PC-9 (cell line): Measurements from ENCODE around the gene ATRN. TPM values are rescaled to one million over a fixed set of nuclear protein-coding genes. Genes with fewer than 3 reads are reported as not detected.

Source experiments
- BruUV-seq: library from RNA; stranded (reverse); fragments of 400-500 nt; replicated peaks from 2 replicates; lab custom pipeline; 2021; lab: Mats Ljungman, UMichigan
- CTCF ChIA-PET: fragments of 300-600 bp; sonication (Branson Sonifier 250); formaldehyde crosslinking; loops from one replicate; lab custom pipeline; 2022; ENCODE audit warnings: antibody characterized with exemption; lab: Charles Lee
- POLR2A ChIA-PET: fragments of 300-600 bp; sonication (Branson Sonifier 250); formaldehyde crosslinking; loops from one replicate; lab custom pipeline; 2022; ENCODE audit warnings: antibody characterized with exemption; ENCODE audit not compliant: unreplicated experiment; lab: Charles Lee
- DNase-seq, 2 experiments: peaks; one replicate each; pipeline versions ENCODE4 v3.0.0 to v3.0.0-alpha.2; 2015 to 2022; ENCODE audit warnings: mixed read lengths in 1 of 2
- H2AFZ ChIP-seq: fragments of 200-600 bp; sonication (generic); 2 replicates; pipeline ENCODE4 v1.8.1; 2017; ENCODE audit warnings: antibody characterized with exemption
- H3F3A ChIP-seq: fragments of 200-600 bp; sonication (generic); 2 replicates; pipeline ENCODE4 v1.8.1; 2017; ENCODE audit warnings: antibody characterized with exemption, mild to moderate bottlenecking, low read depth; ENCODE audit not compliant: insufficient read depth
- H3K27ac ChIP-seq: fragments of 200-600 bp; sonication (generic); 2 replicates; pipeline ENCODE4 v1.6.1; 2016; ENCODE audit warnings: mixed run types
- H3K27me3 ChIP-seq: fragments of 200-600 bp; sonication (generic); 2 replicates; pipeline ENCODE4 v1.6.1; 2016; ENCODE audit warnings: low read depth, mixed run types; ENCODE audit not compliant: insufficient read depth
- H3K36me3 ChIP-seq: fragments of 200-600 bp; sonication (generic); 2 replicates; pipeline ENCODE4 v1.6.1; 2016; ENCODE audit warnings: low read depth, mixed run types
- H3K4me1 ChIP-seq: fragments of 200-600 bp; sonication (generic); replicated peaks from 2 replicates; pipeline ENCODE4 v1.6.1; 2016; ENCODE audit warnings: mixed run types; ENCODE audit not compliant: insufficient read depth
- H3K4me2 ChIP-seq: fragments of 200-600 bp; sonication (generic); 2 replicates; pipeline ENCODE4 v1.6.1; 2017; ENCODE audit warnings: mixed run types
- H3K4me3 ChIP-seq: fragments of 200-600 bp; sonication (generic); 2 replicates; pipeline ENCODE4 v1.6.1; 2016; ENCODE audit warnings: mixed run types
- H3K79me2 ChIP-seq: fragments of 200-600 bp; sonication (generic); 2 replicates; pipeline ENCODE4 v1.6.1; 2017; ENCODE audit warnings: low read depth, mixed run types
- H3K9me2 ChIP-seq: fragments of 200-600 bp; sonication (generic); 2 replicates; pipeline ENCODE4 v1.8.1; 2017; ENCODE audit warnings: mild to moderate bottlenecking; ENCODE audit not compliant: insufficient read depth
- H3K9me3 ChIP-seq: fragments of 200-600 bp; sonication (generic); 2 replicates; pipeline ENCODE4 v1.8.1; 2016; ENCODE audit warnings: low read depth; ENCODE audit not compliant: insufficient read depth
- H4K20me1 ChIP-seq: fragments of 200-600 bp; sonication (generic); 2 replicates; pipeline ENCODE4 v1.8.1; 2017; ENCODE audit not compliant: insufficient read depth
- EZH2 ChIP-seq: fragments of 200-600 bp; sonication (generic); IDR thresholded peaks from 2 replicates; pipeline ENCODE4 v1.8.0; 2017; ENCODE audit warnings: antibody characterized with exemption, low read depth
- intact Hi-C: fragments of 100-400 bp; cut with micrococcal nuclease; formaldehyde crosslinking; loops from one replicate; pipeline ENCODE4 v1.10.0; 2022; ENCODE audit not compliant: unreplicated experiment
- total RNA-seq: library from RNA; stranded (reverse); gene quantifications from 2 replicates; pipeline ENCODE4 v1.2.3, GENCODE V29; 2021
- TF ChIP-seq, protein P1 (sequence below): fragments of 200-600 bp; sonication (generic); conservative IDR thresholded peaks from 2 replicates; pipeline ENCODE4 v1.6.1; 2017; ENCODE audit warnings: mixed run types, antibody characterized with exemption, mild to moderate bottlenecking, moderate library complexity

Gene ATRN
- total RNA-seq, 1 experiment from 2014 or later, result 34.9 TPM

DNA sequence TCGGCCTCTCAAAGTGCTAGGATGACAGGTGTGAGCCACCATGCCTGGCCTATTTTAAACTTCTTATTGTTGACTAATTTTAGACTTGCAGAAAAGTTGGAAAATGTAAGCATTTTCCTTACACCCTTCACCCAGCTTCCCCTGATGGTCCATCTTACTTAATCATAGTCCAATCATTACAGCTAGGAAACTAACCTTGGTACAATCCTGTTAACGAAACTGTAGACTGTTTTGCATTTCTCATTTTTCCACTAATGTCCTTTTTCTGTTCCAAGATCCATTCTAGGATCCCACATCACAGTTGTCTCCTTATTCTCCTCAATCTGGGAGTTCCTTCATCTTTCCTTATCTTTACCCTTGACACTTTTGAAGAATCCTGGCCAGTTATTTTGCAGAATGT lies 193.0 kb downstream of the ATRN start:
- CTCF ChIA-PET, result interaction anchor here (0.6 kb wide), 1 partner anchor 9 kb away, joined by 3 read pairs; no protein-coding TSS in a partner anchor
- no peak for TF ChIP-seq EZH2
- TF ChIP-seq, protein P1, sequence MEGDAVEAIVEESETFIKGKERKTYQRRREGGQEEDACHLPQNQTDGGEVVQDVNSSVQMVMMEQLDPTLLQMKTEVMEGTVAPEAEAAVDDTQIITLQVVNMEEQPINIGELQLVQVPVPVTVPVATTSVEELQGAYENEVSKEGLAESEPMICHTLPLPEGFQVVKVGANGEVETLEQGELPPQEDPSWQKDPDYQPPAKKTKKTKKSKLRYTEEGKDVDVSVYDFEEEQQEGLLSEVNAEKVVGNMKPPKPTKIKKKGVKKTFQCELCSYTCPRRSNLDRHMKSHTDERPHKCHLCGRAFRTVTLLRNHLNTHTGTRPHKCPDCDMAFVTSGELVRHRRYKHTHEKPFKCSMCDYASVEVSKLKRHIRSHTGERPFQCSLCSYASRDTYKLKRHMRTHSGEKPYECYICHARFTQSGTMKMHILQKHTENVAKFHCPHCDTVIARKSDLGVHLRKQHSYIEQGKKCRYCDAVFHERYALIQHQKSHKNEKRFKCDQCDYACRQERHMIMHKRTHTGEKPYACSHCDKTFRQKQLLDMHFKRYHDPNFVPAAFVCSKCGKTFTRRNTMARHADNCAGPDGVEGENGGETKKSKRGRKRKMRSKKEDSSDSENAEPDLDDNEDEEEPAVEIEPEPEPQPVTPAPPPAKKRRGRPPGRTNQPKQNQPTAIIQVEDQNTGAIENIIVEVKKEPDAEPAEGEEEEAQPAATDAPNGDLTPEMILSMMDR, result no peak
- no peak for DNase-seq
- POLR2A ChIA-PET, result no interaction called here
- no peaks in the 10 kb centered on the region for H3K4me1 ChIP-seq
- no peaks in the 10 kb centered on the region for H3K27me3 ChIP-seq
- H3K4me3 ChIP-seq, result no peak overlapping the region
- no peak overlapping the region for H2AFZ ChIP-seq
- no TSS peak for BruUV-seq
- no peaks in the 10 kb centered on the region for H3K9me2 ChIP-seq
- intact Hi-C loops, result no loop called here
- H3K4me2 ChIP-seq, result no peak overlapping the region
- H3K36me3 ChIP-seq, result no peaks in the 10 kb centered on the region
- no peaks in the 10 kb centered on the region for H3K9me3 ChIP-seq
- H3F3A ChIP-seq, result no peaks in the 10 kb centered on the region
- no peaks in the 10 kb centered on the region for H3K79me2 ChIP-seq
- no peaks in the 10 kb centered on the region for H4K20me1 ChIP-seq
- no peak overlapping the region for H3K27ac ChIP-seq

DNA sequence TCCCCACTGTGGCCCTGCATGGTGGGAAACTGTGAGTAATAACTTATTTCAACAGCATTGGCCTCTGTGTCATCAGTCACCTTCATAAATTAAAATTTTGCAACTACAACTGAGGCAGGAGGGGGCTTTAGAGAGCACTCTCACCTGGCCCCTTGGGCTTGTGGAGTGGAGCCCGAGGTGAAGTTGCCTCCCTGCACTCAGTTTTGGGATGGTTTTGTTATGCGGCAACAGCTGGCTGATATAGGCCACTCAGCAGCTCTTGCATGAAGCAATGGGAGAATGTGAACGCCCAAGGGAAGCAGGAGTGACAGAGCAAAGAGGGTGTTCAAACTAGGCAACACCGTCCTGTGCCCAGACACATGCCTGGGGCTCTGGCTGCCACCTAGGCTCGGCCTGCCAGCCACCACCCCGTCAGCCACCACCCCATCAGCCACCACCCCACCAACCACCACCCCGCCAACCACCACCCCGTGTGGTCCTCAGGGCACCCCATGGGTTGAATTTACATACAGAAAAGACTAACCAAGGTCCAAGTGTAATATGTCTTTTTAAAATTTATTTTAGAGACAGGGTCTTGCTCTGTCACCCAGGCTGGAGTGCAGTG lies 196.7 kb downstream of the ATRN start:
- no peaks in the 10 kb centered on the region for H3K4me1 ChIP-seq
- DNase-seq, result no peak
- H3K36me3 ChIP-seq, result no peaks in the 10 kb centered on the region
- CTCF ChIA-PET, result no interaction called here
- H4K20me1 ChIP-seq, result no peaks in the 10 kb centered on the region
- no peaks in the 10 kb centered on the region for H3K79me2 ChIP-seq
- TF ChIP-seq EZH2, result no peak
- TF ChIP-seq, protein P1, result no peak
- H3K4me3 ChIP-seq, result no peak overlapping the region
- H3K9me3 ChIP-seq, result no peaks in the 10 kb centered on the region
- no peak overlapping the region for H3K4me2 ChIP-seq
- POLR2A ChIA-PET, result interaction anchor here (0.6 kb wide), 1 partner anchor 321 kb away, joined by 3 read pairs; no protein-coding TSS in a partner anchor
- no peak overlapping the region for H2AFZ ChIP-seq
- H3K9me2 ChIP-seq, result no peaks in the 10 kb centered on the region
- peaks cover 2% of the 10 kb centered on the region; the same call in 1 of the 2 replicates for H3K27me3 ChIP-seq
- no peaks in the 10 kb centered on the region for H3F3A ChIP-seq
- no peak overlapping the region for H3K27ac ChIP-seq
- intact Hi-C loops, result no loop called here
- BruUV-seq, result no TSS peak

DNA sequence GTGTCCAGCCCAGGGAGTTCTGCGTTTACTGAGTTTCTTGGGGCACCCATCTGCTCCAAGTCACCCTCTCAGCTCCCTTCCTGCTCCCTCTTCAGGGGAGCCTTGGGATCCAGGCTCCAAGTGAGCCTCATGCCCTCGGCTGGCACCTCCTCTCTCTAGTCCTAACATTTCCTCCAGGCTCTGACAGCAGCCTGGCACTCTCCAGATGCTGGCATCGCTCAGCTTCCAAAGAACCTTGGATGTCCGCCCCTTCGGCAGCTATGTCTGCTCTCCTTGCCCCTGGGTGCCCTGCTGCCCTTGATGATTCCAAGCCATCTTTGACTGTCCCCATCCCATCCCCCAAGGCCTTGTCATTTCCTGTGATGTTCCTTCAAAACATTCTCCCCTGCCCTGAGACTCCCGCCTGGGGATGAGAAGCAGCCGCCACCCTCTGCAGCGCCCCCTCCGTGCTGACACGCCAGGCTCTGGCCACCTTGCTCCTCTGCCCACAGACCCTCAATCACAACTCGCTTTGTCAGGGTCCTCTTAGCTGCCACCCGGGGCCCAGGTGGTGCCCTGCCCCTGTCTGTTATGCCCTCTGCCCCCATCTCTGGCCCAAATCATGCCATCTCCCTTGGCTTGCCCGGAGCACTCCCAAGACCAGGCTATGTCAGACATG lies 199.0 kb downstream of the ATRN start:
- no peak for DNase-seq
- H3K4me2 ChIP-seq, result no peak overlapping the region
- intact Hi-C loops, result no loop called here
- no peaks in the 10 kb centered on the region for H3K79me2 ChIP-seq
- peaks cover 16% of the 10 kb centered on the region for H3K27me3 ChIP-seq
- BruUV-seq, result no TSS peak
- H3K9me2 ChIP-seq, result no peaks in the 10 kb centered on the region
- H3K4me1 ChIP-seq, result no peaks in the 10 kb centered on the region
- no peaks in the 10 kb centered on the region for H3F3A ChIP-seq
- TF ChIP-seq, protein P1, result no peak
- TF ChIP-seq EZH2, result no peak
- ChIA-PET CTCF (no interaction called here), POLR2A (no interaction called here)
- no peak overlapping the region for H2AFZ ChIP-seq
- no peaks in the 10 kb centered on the region for H4K20me1 ChIP-seq
- no peak overlapping the region for H3K4me3 ChIP-seq
- H3K36me3 ChIP-seq, result no peaks in the 10 kb centered on the region
- H3K27ac ChIP-seq, result no peak overlapping the region
- H3K9me3 ChIP-seq, result no peaks in the 10 kb centered on the region
